DMS 273 (cell line): ENCODE results near the gene TMEM132D.
A peak's percentile ranks its signal among the peaks of the same experiment; 100 is the strongest.

Source experiments
- DNase-seq: peaks from one replicate; lab custom pipeline; 2025; ENCODE audit not compliant: unreplicated experiment; lab: John Stamatoyannopoulos, UW

TMEM132D gene

DNA sequence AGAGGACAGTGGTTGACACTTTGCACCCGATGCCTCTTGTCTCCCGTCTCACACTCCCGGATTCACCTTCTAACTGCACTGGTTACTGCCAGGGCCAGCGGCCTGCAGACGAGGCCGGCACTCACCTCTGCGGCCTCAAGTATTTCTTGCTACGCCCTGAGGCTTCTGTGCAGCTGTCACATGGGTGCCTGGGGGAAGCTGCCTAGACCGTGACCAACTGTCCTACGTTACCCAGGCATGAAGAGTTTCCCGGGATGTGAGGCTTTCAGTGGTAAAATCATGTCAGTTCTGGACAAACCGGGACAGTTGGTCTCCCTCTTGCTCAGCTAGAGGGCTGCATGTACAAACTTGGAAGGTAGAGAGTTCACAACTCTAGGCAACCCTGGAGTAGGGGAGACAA is 776.1 kb downstream of the TMEM132D start:
- no peak for DNase-seq

DNA sequence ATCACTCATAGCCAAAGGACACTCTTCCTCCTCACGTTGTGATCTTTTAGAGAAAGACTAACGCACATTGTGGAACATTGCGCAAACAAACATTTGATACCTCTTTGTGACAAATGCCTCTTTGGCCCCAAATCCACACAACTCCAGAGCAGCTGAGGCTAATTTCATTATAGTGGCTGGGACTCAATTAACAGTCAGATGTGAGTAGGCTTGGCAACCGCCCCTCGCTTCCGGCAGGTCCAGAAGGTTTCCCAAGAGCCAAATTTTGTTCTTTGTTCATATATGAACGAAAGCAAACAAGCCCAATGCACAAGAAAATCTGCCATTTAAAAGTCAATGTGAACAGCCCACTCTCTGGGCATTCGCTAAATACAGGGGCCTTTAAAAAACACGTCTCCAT is 776.6 kb downstream of the TMEM132D start:
- no peak for DNase-seq

- no peak for DNase-seq
Measured at GRCh38 chr12:129119537-129119936, 784.3 kb downstream of the TMEM132D start.

- no peak for DNase-seq
Measured at GRCh38 chr12:129115558-129115957, 788.3 kb downstream of the TMEM132D start.

- no peak for DNase-seq
Measured at GRCh38 chr12:129110575-129110974, 793.2 kb downstream of the TMEM132D start.

DNA sequence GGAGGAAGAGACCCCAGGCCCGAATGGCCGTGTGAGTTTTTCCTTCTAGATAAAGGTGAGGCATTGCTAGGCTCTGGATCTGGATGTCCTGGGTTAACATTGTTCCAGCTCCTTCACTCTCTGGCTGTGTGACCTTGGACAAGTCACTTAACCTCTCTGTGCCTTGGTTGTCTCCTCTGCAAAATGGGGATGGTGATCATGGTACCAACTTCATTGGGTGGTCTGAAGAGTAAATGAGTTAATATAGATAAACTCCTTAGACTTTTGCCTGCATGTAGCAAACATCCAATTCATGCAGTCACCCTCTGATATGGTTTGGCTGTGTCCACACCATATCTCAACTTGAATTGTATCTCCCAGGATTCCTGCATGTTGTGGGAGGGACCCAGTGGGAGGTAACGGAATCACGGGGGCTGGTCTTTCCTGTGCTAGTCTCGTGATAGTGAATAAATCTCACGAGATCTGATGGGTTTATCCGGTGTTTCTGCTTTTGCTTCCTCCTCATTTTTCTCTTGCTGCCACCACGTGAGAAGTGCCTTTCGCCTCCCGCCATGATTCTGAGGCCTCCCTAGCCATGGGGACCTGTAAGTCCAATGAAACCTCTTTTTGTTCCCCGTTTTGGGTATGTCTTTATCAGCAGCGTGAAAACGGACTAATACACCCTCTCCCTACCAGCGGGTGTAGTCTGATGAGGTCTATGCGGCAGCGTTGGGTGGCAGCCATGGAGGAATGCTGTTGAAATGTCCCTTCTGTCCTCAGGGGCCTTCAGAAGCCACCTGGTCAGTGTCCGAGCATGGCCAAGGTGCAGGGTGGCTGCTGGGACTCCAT is 794.4 kb downstream of the TMEM132D start:
- DNase-seq = no peak

- DNase-seq = no peak
Measured at GRCh38 chr12:129106772-129107171, 797.1 kb downstream of the TMEM132D start.

GRCh38 chr12:129103231-129103630 is 800.6 kb downstream of the TMEM132D start:
- DNase-seq = no peak

DNA sequence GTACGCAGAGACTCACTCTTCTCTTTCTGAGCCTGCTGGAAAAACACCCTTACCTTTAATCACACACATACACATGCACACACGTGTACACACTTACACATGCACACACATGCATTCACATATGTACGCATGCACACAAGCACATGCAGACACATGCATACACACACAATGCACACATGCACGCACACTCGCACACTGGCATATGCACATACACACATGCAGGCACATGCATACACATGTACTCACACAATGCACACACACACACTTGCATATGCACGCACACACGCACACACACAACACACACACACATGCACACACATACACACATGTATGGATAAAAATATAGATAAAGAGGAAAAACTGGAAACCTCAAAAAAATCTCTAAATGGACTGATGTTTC is 801.6 kb downstream of the TMEM132D start:
- no peak for DNase-seq

DNA sequence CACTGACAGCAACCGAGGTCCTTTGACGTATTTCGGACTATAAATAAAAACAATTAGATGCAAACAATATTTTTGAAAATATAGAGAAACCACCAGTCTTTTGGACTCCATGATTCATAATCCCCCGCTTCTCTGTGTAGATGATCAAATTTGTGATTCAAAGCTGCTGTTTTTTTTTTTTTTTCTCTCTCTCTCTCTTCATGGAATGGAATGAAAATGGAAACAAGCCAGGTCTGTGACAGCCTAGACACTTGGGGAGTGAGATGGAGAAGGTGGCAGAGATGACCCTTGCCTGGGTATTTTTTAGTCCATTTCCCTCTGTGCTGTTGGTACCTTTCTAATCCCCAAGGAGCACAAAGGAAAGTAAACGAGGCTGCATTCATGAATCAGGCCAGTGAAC is 802.0 kb downstream of the TMEM132D start:
- DNase-seq = no peak

- DNase-seq = no peak
Measured at GRCh38 chr12:129101404-129101803, 802.4 kb downstream of the TMEM132D start.

DNA sequence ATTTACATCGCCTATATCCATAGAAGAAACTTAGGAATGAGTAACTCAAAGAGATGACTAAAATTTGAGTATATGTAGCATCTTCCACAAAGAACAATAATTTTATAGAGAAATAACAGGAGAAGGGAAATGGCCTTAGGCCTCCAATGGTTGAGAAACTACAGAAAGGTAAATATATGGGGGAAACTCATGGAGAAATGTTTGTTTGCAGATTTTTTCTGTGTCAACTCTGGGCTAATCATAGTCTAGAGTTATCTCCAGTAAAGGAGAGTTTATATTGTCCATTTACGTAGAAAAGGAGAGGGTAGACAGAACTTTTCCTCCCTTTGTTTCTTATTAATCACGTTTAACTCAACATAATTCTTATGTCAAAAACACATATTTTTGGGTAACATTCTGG is 806.4 kb downstream of the TMEM132D start:
- no peak for DNase-seq

- no peak for DNase-seq
Measured at GRCh38 chr12:129096968-129097367, 806.9 kb downstream of the TMEM132D start.

DNA sequence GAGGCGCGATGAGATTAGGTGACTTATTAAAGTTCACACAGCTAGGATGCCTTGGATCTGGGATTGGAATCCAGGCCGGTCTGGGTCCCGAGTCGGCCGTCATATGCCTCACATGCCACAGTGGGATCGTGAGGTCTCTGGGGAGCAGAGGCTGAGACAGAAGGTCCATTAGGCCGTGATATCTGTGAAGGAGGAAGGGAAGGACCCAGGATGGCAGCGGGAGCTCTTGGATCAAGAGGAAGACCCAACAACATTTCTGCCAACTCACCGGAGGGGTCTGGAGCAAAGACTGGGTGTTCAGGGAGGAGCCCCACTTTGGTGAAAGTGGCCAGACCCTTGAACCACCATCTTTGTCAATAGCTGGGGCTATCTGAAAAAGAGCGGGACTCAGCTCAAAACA is 807.6 kb downstream of the TMEM132D start:
- DNase-seq = no peak

- DNase-seq = no peak
Measured at GRCh38 chr12:129089576-129089975, 814.2 kb downstream of the TMEM132D start.

DNA sequence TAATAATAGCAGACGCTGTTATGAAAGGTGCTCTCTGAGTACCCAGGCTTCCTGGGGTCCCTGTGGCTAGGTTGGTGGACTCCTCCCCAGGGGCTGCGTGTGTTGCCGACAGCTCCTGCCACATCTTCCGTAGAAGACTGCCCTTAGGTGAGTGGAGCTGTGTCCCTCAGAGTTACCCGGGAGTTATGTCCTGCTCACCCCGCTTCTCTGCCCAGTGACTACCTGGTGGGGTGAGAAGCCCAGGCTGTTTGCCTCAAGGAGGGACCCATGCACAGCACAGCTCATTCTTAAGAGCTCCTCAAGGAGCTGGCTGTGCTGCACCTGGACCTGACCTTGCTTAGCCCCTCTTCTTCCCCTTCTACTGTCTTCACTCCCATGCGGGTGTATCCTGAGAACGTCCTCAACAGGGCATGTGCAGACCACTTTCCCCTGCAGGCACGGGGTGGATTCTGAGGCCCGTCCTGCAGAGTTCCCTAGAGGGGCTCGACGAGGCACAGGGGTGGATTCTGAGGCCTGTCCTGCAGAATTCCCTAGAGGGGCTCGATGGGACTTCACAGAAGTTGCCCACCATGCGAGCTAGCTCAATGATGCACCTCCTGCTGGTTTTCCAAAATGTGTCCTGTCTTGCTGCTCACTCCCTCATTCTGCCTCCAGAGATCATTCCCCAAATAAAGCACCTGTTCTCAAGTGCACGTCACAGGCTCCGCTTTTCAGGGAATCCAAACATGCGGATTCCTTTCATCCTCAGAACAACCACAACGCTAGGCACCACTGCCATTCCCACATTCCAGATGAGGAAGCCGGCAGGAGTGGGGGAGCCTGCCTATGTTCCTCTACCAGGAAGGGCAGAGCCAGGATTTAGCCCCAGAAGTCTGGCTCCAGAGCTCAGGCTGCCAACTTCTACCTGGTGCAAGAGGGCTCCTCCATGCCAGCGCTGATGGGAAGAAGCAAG is 818.7 kb downstream of the TMEM132D start:
- DNase-seq = no peak

DNA sequence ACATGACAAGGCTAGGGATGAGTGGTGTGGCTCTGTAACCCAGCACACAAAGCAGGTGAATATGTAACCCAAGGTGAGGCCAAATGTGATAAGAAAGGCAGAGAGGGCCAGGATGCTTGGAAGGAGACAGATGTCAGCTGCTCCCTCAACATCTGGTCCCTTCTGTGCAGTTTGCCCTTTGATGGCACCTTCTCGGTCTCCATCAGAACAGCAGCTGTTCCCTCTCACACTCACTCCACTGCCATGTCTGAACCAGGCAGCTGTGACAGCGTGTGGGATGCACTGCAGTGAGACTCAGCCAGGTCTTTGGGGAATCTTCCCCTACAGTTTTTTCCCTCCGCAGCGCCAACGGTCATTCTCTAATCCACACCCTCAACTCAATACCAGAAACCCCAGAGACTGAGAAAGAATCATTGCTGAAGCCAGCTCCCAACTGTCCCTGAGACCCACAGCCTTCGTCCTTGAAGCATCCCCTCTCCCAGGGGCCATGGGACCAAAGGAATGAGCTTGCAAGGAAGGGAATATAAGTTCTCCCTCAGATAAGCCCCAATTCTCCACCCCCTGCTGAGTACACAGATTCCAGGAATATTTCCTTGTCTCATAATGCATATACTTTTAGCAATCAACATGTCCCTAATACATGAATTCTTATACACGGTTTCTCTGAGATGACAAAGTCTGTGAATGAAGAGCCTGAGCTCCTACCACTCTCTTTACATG is 820.5 kb downstream of the TMEM132D start:
- DNase-seq = peak; percentile 2

- DNase-seq = no peak
Measured at GRCh38 chr12:129082441-129082840, 821.4 kb downstream of the TMEM132D start.

DNA sequence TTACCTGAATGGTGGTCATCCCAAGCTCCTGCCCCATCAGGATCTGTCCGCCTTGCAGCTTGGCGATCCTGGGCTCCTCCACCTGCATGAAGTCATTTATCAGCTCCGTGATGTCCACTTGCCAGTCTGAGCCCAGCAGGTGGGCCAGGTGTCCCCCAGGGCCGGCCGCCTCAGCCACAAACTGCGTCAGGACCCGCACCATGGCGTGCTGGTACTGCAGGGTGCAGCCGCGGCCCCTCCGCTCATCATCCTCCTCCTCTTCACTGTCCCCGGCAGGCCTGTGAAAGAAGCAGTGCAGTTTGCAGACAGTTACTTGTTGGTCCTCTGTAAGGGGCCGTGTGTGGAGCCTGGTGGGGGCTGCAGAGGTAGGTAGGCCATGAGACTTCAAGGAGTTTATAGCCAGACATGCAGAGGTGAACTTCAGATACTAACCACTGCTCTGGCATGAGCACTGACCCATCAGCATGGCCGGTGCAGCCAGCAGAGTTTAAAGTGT is 822.0 kb downstream of the TMEM132D start:
- DNase-seq = no peak

GRCh38 chr12:129080821-129081220 is 823.0 kb downstream of the TMEM132D start:
- no peak for DNase-seq

DNA sequence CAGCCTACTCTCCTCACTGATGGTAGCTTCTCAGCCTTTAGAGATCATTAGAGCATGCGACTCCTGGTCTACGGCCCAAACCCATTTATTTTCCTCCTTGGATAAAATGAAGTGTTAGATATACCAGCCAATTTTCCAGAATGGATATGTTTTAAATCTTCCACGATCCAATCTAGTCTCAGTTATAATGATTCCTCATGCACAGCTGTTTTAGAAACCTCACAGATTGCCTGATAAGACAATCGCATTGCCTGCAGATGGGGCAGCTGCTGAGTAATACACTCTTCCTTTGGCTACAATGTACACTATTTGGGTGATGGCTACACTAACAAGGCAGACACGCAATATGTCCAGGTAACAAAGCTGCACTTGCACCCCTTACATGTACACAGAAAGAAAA is 823.4 kb downstream of the TMEM132D start:
- DNase-seq = no peak
